Measurements from ENCODE around the gene PSMA2. TPM values are rescaled to one million over a fixed set of nuclear protein-coding genes. Genes with fewer than 3 reads are reported as not detected.

Gene PSMA2
- 77.4 and 107 TPM in 2 replicates for total RNA-seq

GRCh38 chr7:42931834-42932651, at the start of gene PSMA2, which contains the start of gene MRPL32:
Gene PSMA2, minus strand, starts transcription at chr7:42932174. Its CDS starts 16 bp downstream, at chr7:42932158.
Gene MRPL32, plus strand, starts transcription at chr7:42932376. Its CDS starts 11 bp downstream, at chr7:42932387.

GRCh38 chr7:42911454-42912447, 20.2 kb downstream of the PSMA2 start, which contains the start of gene C7orf25:
Gene C7orf25, minus strand, starts transcription at chr7:42912070. Its CDS starts 1,170 bp downstream, at chr7:42910900.

Other genes starting within 250 kb of the PSMA2 start
- 5.6 and 6.7 TPM in 2 replicates for gene C7orf25, start 20.1 kb downstream of the PSMA2 start, total RNA-seq
- gene MRPL32, start 202 bp upstream of the PSMA2 start, total RNA-seq = 46.6 and 55.2 TPM in 2 replicates
- gene HECW1, start 180.5 kb upstream of the PSMA2 start, total RNA-seq = not detected in 2 replicates